CD4-positive, alpha-beta T cell treated with Interleukin-17A for 1 hour (primary cell): ENCODE data around the gene POGLUT3.
A peak's percentile ranks its signal among the peaks of the same experiment; 100 is the strongest.

Experiments used
- DNase-seq: peaks from one replicate; pipeline ENCODE4 v3.0.0-alpha.2; 2020

POGLUT3 gene

GRCh38 chr11:108498046-108498815 is at the start of gene POGLUT3:
TSS of gene POGLUT3 (minus strand) at chr11:108498384. CDS start at chr11:108498366, 18 bp downstream.
- DNase-seq: peak; percentile 46

GRCh38 chr11:108545909-108546501 is 47.8 kb upstream of the POGLUT3 start:
- no peak for DNase-seq

GRCh38 chr11:108543316-108543964 is 45.3 kb upstream of the POGLUT3 start:
- no peak for DNase-seq

GRCh38 chr11:108541531-108541930 is 43.3 kb upstream of the POGLUT3 start:
- DNase-seq: no peak

GRCh38 chr11:108538502-108538901 is 40.3 kb upstream of the POGLUT3 start:
- no peak for DNase-seq

GRCh38 chr11:108538022-108538424 is 39.8 kb upstream of the POGLUT3 start:
- DNase-seq: peak; percentile 11

GRCh38 chr11:108536783-108537182 is 38.6 kb upstream of the POGLUT3 start:
- no peak for DNase-seq

GRCh38 chr11:108535384-108535955 is 37.3 kb upstream of the POGLUT3 start:
- DNase-seq: no peak

GRCh38 chr11:108534274-108534882 is 36.2 kb upstream of the POGLUT3 start:
- DNase-seq: no peak

GRCh38 chr11:108530426-108530825 is 32.2 kb upstream of the POGLUT3 start:
- no peak for DNase-seq

- DNase-seq: no peak
Observed at GRCh38 chr11:108527382-108527781, 29.2 kb upstream of the POGLUT3 start.

- DNase-seq: no peak
Observed at GRCh38 chr11:108525161-108525560, 27.0 kb upstream of the POGLUT3 start.

- no peak for DNase-seq
Observed at GRCh38 chr11:108524422-108524821, 26.2 kb upstream of the POGLUT3 start.

GRCh38 chr11:108522318-108522717 is 24.1 kb upstream of the POGLUT3 start:
- no peak for DNase-seq

- no peak for DNase-seq
Observed at GRCh38 chr11:108518581-108518980, 20.4 kb upstream of the POGLUT3 start.

- no peak for DNase-seq
Observed at GRCh38 chr11:108516125-108516524, 17.9 kb upstream of the POGLUT3 start.

- DNase-seq: no peak
Observed at GRCh38 chr11:108512708-108513107, 14.5 kb upstream of the POGLUT3 start.

GRCh38 chr11:108511851-108512474 is 13.8 kb upstream of the POGLUT3 start:
- DNase-seq: no peak

- no peak for DNase-seq
Observed at GRCh38 chr11:108508653-108509593, 10.7 kb upstream of the POGLUT3 start.

- no peak for DNase-seq
Observed at GRCh38 chr11:108501396-108501795, 3.2 kb upstream of the POGLUT3 start.

GRCh38 chr11:108500721-108501120 is 2.5 kb upstream of the POGLUT3 start:
- no peak for DNase-seq

- no peak for DNase-seq
Observed at GRCh38 chr11:108500169-108500568, 2.0 kb upstream of the POGLUT3 start.
